ENCODE measurements around the gene ANK2. TPM values are rescaled to one million over a fixed set of nuclear protein-coding genes. Genes with fewer than 3 reads are reported as not detected.

Gene ANK2
- total RNA-seq, 1 donor from 2014 or later, result 4.5 TPM

GRCh38 chr4:113314426-113314825 lies 265.0 kb downstream of the ANK2 start:
- Mint-ChIP-seq H3K4me3 (no peak overlapping the region), H3K27me3 (no peaks in the 10 kb centered on the region), H3K36me3 (ENCODE audit: low read depth) (no peaks in the 10 kb centered on the region), H3K4me1 (peaks cover 15% of the 10 kb centered on the region), H3K9me3 (no peaks in the 10 kb centered on the region), H3K27ac (no peak overlapping the region)
- intact Hi-C loops (cut with micrococcal nuclease), result no loop called here
- TF ChIP-seq CTCF (IDR thresholded peaks at IDR 0.05), result no peak
- CTCF ChIA-PET, result no interaction called here
- ATAC-seq (ENCODE audit: low read depth) (no peak), DNase-seq (no peak)
- POLR2A ChIA-PET, result no interaction called here

DNA sequence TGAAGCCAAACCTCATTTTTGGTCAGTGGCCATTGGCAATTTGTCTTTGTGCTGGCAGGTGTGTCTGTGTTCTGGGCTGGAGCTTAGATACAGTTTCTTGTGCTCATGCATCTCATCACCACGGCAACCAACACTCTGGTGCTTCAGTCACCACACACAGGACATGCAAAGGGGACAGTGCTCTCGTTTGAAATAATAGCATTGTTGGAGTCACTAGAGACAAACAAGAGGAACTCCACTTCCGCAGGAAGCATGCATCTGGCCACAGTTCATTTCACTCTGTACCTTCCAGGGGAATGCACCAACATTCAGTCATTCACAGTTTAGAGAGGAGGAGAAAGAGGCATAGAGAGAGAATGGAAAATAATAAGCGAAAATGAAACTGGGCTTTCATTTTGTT lies 267.4 kb downstream of the ANK2 start:
- no peak for TF ChIP-seq CTCF (IDR thresholded peaks at IDR 0.05)
- ChIA-PET CTCF (no interaction called here), POLR2A (no interaction called here)
- Mint-ChIP-seq H3K27ac (peak overlapping the region; percentile 72), H3K27me3 (no peaks in the 10 kb centered on the region), H3K4me3 (peak overlapping the region; percentile 48), H3K36me3 (ENCODE audit: low read depth) (no peaks in the 10 kb centered on the region), H3K9me3 (no peaks in the 10 kb centered on the region), H3K4me1 (peaks cover 13% of the 10 kb centered on the region)
- no peak for DNase-seq
- intact Hi-C loops (cut with micrococcal nuclease), result no loop called here
- ATAC-seq (ENCODE audit: low read depth), result peak; percentile 88

DNA sequence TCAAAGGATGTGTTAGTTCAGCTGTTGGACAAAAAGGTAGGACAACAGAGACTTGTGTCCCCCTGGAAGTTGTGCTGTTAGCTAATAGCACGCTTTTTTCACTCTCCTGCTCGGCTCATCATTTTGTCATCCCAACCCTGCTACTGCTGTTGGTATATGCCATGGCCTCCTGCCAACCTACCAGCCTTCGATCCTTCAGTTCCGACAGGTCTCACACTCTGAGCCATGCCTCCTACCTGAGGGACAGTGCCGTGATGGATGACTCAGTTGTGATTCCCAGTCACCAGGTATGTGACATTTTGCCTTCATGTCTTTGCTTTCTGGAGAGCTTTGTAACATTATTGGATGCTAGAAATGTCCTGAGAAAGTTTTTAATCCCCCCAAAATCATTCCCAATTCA lies 268.1 kb downstream of the ANK2 start:
- no peak for DNase-seq
- ChIA-PET POLR2A (no interaction called here), CTCF (no interaction called here)
- no peak for TF ChIP-seq CTCF (IDR thresholded peaks at IDR 0.05)
- intact Hi-C loops (cut with micrococcal nuclease), result no loop called here
- no peak for ATAC-seq (ENCODE audit: low read depth)
- Mint-ChIP-seq H3K27ac (no peak overlapping the region), H3K36me3 (ENCODE audit: low read depth) (no peaks in the 10 kb centered on the region), H3K27me3 (no peaks in the 10 kb centered on the region), H3K4me1 (peaks cover 13% of the 10 kb centered on the region), H3K4me3 (no peak overlapping the region), H3K9me3 (no peaks in the 10 kb centered on the region)

DNA sequence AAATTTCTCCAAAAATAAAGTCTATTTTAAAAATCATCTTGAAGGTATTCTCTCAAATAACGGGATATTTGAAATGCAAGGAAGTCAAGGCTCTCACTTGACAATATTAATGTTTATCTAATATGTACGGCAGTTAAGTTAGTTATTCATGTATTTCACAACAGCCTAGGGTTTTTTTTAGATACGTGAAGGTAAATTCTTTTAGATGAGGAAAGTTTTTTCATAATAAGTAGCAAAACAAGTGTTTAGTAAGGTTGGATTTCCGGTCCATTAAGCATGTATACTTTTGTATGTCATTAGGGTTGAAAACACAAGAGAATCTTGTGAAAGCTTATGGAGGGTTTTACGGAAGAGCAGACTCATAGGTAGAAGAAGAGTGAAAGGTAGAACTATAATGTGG lies 273.3 kb downstream of the ANK2 start:
- DNase-seq (no peak), ATAC-seq (ENCODE audit: low read depth) (no peak)
- no peak overlapping the region for H3K4me3 Mint-ChIP-seq
- no peaks in the 10 kb centered on the region for H3K36me3 Mint-ChIP-seq (ENCODE audit: low read depth)
- TF ChIP-seq CTCF (IDR thresholded peaks at IDR 0.05), result no peak
- no peaks in the 10 kb centered on the region for H3K9me3 Mint-ChIP-seq
- intact Hi-C loops (cut with micrococcal nuclease), result no loop called here
- H3K4me1 Mint-ChIP-seq, result peaks cover under 1% of the 10 kb centered on the region
- POLR2A ChIA-PET, result no interaction called here
- H3K27me3 Mint-ChIP-seq, result no peaks in the 10 kb centered on the region
- CTCF ChIA-PET, result no interaction called here
- H3K27ac Mint-ChIP-seq, result no peak overlapping the region

DNA sequence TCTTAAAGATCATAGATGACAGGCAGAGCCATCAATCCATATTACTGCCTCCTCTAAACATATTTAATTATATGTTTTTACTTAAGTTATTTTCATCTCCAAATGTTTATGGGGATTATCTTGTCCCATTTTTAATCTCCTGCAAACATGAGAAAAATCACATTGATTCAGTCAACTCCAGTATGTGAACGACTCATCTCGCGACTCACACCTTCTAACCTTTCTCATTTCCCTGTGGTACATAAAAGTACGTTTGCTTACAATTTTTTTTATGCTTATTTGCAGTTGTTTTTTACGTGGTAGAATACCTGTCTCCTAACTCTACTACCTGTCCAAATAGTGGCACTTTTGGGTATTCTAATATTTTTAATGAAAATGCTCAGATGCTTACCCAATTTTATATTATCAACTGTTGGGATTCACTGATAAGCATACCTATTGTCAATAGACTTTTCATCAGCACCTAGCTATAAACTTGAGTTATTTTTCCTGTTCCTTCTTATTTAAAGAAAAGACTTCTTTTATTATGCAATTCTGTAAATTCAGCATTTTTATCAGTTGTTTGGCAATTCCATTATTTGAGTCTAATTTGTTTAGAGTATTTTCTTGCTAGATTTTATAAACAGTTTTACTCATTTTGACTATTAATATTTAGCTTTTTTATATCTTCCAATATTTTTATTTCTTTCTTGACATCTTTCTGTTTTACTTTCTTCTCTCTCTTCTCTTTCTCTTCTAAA lies 276.6 kb downstream of the ANK2 start:
- Mint-ChIP-seq H3K27ac (no peak overlapping the region), H3K4me1 (no peaks in the 10 kb centered on the region), H3K36me3 (ENCODE audit: low read depth) (no peaks in the 10 kb centered on the region), H3K9me3 (no peaks in the 10 kb centered on the region), H3K27me3 (no peaks in the 10 kb centered on the region), H3K4me3 (no peak overlapping the region)
- ATAC-seq (ENCODE audit: low read depth), result no peak
- intact Hi-C loops (cut with micrococcal nuclease), result no loop called here
- TF ChIP-seq CTCF (IDR thresholded peaks at IDR 0.05), result no peak
- DNase-seq, result no peak
- POLR2A ChIA-PET, result no interaction called here
- CTCF ChIA-PET, result interaction anchor here (0.8 kb wide), 1 partner anchor 10 kb away, joined by 3 read pairs; no protein-coding TSS in a partner anchor
